Calu3 (cell line): ENCODE results near the gene BST2. TPM values are rescaled to one million over a fixed set of nuclear protein-coding genes. Genes with fewer than 3 reads are reported as not detected.
A peak's percentile ranks its signal among the peaks of the same experiment; 100 is the strongest.

Experiments
- BruUV-seq: library from RNA; stranded (reverse); fragments of 400-500 nt; replicated peaks from 2 replicates; lab custom pipeline; 2021; lab: Mats Ljungman, UMichigan
- CTCF ChIA-PET: fragments of 300-600 bp; sonication (Branson Sonifier 250); formaldehyde crosslinking; loops from one replicate; lab custom pipeline; 2022; ENCODE audit warnings: antibody characterized with exemption; lab: Charles Lee
- DNase-seq: peaks from one replicate; pipeline ENCODE4 v3.0.0; 2022
- H3K27ac Mint-ChIP-seq: one replicate; pipeline ENCODE4 v1.8.0; 2022; ENCODE audit warnings: mixed read lengths; ENCODE audit not compliant: unreplicated experiment
- H3K27me3 Mint-ChIP-seq: one replicate; pipeline ENCODE4 v1.8.0; 2022; ENCODE audit warnings: mixed read lengths; ENCODE audit not compliant: unreplicated experiment
- H3K36me3 Mint-ChIP-seq: one replicate; pipeline ENCODE4 v1.8.0; 2022; ENCODE audit warnings: mild to moderate bottlenecking, moderate library complexity, mixed read lengths; ENCODE audit not compliant: insufficient read depth, unreplicated experiment
- H3K4me1 Mint-ChIP-seq: one replicate; pipeline ENCODE4 v1.8.0; 2022; ENCODE audit warnings: mild to moderate bottlenecking, low read depth, mixed read lengths; ENCODE audit not compliant: unreplicated experiment
- H3K4me3 Mint-ChIP-seq: one replicate; pipeline ENCODE4 v1.8.0; 2022; ENCODE audit warnings: mild to moderate bottlenecking, low read depth, moderate library complexity, mixed read lengths; ENCODE audit not compliant: unreplicated experiment
- H3K9me3 Mint-ChIP-seq: one replicate; pipeline ENCODE4 v1.8.0; 2022; ENCODE audit warnings: low read depth, mixed read lengths; ENCODE audit not compliant: unreplicated experiment
- CTCF ChIP-seq: fragments of 200-600 bp; IDR thresholded peaks from one replicate; pipeline ENCODE4 v1.8.0; 2022; ENCODE audit warnings: antibody characterized with exemption; ENCODE audit not compliant: unreplicated experiment
- intact Hi-C: fragments of 100-400 bp; cut with micrococcal nuclease; formaldehyde crosslinking; loops from one replicate; pipeline ENCODE4 v1.10.0; 2022; ENCODE audit not compliant: unreplicated experiment
- total RNA-seq: library from RNA; stranded (reverse); gene quantifications from 2 replicates; pipeline ENCODE4 v1.2.3, GENCODE V29; 2022

Gene BST2
- total RNA-seq, 1 experiment from 2014 or later: 0.94 TPM

- no peaks in the 10 kb centered on the region for H3K27me3 Mint-ChIP-seq
- intact Hi-C loops: no loop called here
- BruUV-seq: no TSS peak
- peak overlapping the region; percentile 78 for H3K4me3 Mint-ChIP-seq
- TF ChIP-seq CTCF: no peak
- H3K9me3 Mint-ChIP-seq: no peaks in the 10 kb centered on the region
- H3K4me1 Mint-ChIP-seq: no peaks in the 10 kb centered on the region
- H3K27ac Mint-ChIP-seq: no peak overlapping the region
- CTCF ChIA-PET: interaction anchor here (0.6 kb wide), 1 partner anchor 136 kb away, joined by 3 read pairs; no protein-coding TSS in a partner anchor
- H3K36me3 Mint-ChIP-seq: peaks cover 21% of the 10 kb centered on the region
- peak; percentile 35 for DNase-seq
These were observed 15.1 kb upstream of the BST2 start for GRCh38 chr19:17420475-17420924.

DNA sequence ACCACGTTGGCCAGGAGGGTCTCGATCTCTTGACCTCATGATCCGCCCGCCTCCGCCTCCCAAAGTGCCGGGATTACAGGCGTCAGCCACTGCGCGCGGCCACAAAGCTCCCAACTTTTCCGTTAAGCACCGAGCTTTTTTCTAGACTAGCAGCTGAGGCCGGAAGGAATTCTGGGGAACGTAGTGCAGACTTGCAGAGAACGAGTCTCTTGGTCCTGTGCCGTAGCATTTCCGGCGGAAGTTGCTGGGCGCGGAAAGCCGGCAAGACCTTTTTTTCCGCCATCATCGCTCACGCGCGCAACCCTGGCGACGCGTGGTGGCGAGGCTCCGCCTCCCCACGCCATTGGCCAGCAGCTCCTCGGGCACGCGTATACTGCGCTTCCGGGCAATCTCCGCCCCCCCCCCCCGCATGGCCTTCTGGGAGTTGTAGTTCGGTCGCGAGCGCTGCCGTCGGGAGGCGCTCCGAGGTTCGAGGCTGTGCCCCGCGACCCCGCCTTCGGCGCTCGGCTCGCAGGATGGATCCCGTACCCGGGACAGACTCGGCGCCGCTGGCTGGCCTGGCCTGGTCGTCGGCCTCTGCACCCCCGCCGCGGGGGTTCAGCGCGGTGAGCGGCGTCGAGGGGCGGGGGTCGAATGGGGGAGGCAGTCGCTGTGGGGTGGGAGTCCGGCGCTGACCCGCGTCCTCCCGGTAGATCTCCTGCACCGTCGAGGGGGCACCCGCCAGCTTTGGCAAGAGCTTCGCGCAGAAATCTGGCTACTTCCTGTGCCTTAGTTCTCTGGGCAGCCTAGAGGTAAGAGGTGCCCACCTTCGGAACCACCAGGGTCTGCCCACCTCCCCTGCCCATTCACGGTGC, 14.4 kb upstream of the BST2 start, which contains the start of gene MVB12A:
Gene MVB12A (plus strand): TSS at position 427 of the 854 bp plus-strand sequence. CDS start 89 bp downstream, at position 516.
- no TSS peak for BruUV-seq
- Mint-ChIP-seq H3K4me1 (no peaks in the 10 kb centered on the region), H3K4me3 (peak within 1 kb of the TSS; percentile 78), H3K27ac (peak within 1 kb of the TSS; percentile 64), H3K27me3 (no peaks in the 10 kb centered on the region), H3K9me3 (no peaks in the 10 kb centered on the region), H3K36me3 (peaks cover 21% of the 10 kb centered on the region)
- CTCF ChIA-PET: interaction anchor here (0.5 to 1.1 kb wide), 5 partner anchors 10 to 311 kb away, joined by 3 to 5 read pairs (median 3); no protein-coding TSS in a partner anchor
- DNase-seq: peak; percentile 92
- intact Hi-C loops: no loop called here
- no peak for TF ChIP-seq CTCF

- peak overlapping the region; percentile 64 for H3K27ac Mint-ChIP-seq
- no peaks in the 10 kb centered on the region for H3K9me3 Mint-ChIP-seq
- TSS peak; percentile 81 for BruUV-seq
- no peaks in the 10 kb centered on the region for H3K4me1 Mint-ChIP-seq
- no peak for DNase-seq
- H3K36me3 Mint-ChIP-seq: peaks cover 21% of the 10 kb centered on the region
- intact Hi-C loops: no loop called here
- H3K4me3 Mint-ChIP-seq: peak overlapping the region; percentile 78
- CTCF ChIA-PET: interaction anchor here (0.5 to 1.1 kb wide), 5 partner anchors 11 to 312 kb away, joined by 3 to 5 read pairs (median 3); no protein-coding TSS in a partner anchor
- H3K27me3 Mint-ChIP-seq: no peaks in the 10 kb centered on the region
- TF ChIP-seq CTCF: no peak
These were observed 13.8 kb upstream of the BST2 start for GRCh38 chr19:17419154-17419620.

DNA sequence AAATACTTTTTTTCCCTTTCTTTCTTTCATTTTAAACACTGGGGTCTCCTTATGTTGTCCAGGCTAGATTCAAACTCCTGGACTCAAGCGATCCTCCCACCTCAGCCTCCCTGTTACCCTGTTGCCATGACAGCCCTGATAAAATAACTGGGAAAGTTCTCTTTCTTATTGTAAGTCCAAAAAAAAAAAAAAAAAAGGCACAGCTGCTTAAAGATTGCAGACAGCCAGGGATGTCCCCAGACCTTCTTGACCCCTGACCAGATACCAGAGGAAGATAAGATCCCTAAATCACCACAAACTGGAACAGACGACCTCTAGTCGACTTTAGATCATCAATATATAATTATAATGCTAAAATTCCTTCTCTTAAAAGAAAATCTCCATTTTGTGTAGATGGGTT, 13.3 kb upstream of the BST2 start:
- intact Hi-C loops: no loop called here
- TF ChIP-seq CTCF: no peak
- no peaks in the 10 kb centered on the region for H3K4me1 Mint-ChIP-seq
- DNase-seq: no peak
- H3K4me3 Mint-ChIP-seq: peak overlapping the region; percentile 78
- no peaks in the 10 kb centered on the region for H3K27me3 Mint-ChIP-seq
- CTCF ChIA-PET: no interaction called here
- peaks cover 21% of the 10 kb centered on the region for H3K36me3 Mint-ChIP-seq
- BruUV-seq: no TSS peak
- no peak overlapping the region for H3K27ac Mint-ChIP-seq
- no peaks in the 10 kb centered on the region for H3K9me3 Mint-ChIP-seq
